GDM1 (cell line): Measurements from ENCODE around the gene ST8SIA6.
A peak's percentile ranks its signal among the peaks of the same experiment; 100 is the strongest.
"Not testable (repeated sequence)": the region's sequence is repeated elsewhere in the genome, so short reads cannot be mapped to it uniquely, and the experiment has no call there.

Experiments used
- DNase-seq: peaks from one replicate; lab custom pipeline; 2025; lab: John Stamatoyannopoulos, UW

Gene ST8SIA6

GRCh38 chr10:17454161-17455014, at the start of gene ST8SIA6:
Gene ST8SIA6, minus strand, starts transcription at chr10:17454595. Its CDS starts 340 bp downstream, at chr10:17454255.
- DNase-seq = peak; percentile 52

- DNase-seq = no peak
Measured at GRCh38 chr10:17503795-17504194, 49.4 kb upstream of the ST8SIA6 start.

- DNase-seq = no peak
Measured at GRCh38 chr10:17502814-17503213, 48.4 kb upstream of the ST8SIA6 start.

DNA sequence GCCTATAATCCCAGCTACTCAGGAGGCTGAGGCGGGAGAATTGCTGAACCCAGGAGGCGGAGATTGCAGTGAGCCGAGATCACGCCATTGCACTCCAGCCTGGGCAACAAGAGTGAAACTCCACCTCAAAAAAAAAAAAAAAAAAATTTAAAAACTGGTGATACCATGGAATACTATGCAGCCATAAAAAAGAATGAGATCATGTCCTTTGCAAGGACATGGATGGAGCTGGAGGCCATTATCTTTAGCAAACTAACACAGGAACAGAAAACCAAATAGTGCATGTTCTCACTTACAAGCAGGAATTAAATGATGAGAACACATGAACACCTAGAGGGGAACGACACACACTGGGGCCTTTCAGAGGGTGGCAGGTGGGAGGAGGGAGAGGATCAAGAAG, 44.6 kb upstream of the ST8SIA6 start:
- DNase-seq = not testable (repeated sequence)

GRCh38 chr10:17497446-17498030, 43.1 kb upstream of the ST8SIA6 start:
- no peak for DNase-seq

- no peak for DNase-seq
Measured at GRCh38 chr10:17494626-17495260, 40.3 kb upstream of the ST8SIA6 start.

- DNase-seq = no peak
Measured at GRCh38 chr10:17488848-17489247, 34.5 kb upstream of the ST8SIA6 start.

GRCh38 chr10:17483079-17483478, 28.7 kb upstream of the ST8SIA6 start:
- DNase-seq = no peak

DNA sequence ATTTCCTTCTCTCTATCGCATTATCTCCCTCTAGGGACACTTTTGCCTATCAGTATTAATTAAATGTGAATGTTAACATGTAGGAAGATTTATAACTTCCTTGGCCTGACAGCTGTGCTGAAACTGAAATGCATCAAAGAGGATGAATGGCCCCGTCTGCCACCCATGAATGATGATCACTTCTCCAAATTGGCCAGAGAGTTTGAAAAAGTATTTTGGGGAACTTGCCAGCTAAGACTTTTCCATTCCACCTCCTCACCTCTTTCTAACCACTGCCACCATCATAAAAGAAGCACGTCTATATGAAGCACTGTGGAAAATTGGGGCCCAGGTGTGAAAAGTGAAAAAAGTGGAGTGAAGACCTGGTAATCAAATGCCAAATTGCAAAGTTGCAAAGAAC, 25.4 kb upstream of the ST8SIA6 start:
- DNase-seq = peak; percentile 7

GRCh38 chr10:17479015-17479615, 24.7 kb upstream of the ST8SIA6 start:
- no peak for DNase-seq

- no peak for DNase-seq
Measured at GRCh38 chr10:17476073-17476472, 21.7 kb upstream of the ST8SIA6 start.

- DNase-seq = no peak
Measured at GRCh38 chr10:17475661-17476060, 21.3 kb upstream of the ST8SIA6 start.

DNA sequence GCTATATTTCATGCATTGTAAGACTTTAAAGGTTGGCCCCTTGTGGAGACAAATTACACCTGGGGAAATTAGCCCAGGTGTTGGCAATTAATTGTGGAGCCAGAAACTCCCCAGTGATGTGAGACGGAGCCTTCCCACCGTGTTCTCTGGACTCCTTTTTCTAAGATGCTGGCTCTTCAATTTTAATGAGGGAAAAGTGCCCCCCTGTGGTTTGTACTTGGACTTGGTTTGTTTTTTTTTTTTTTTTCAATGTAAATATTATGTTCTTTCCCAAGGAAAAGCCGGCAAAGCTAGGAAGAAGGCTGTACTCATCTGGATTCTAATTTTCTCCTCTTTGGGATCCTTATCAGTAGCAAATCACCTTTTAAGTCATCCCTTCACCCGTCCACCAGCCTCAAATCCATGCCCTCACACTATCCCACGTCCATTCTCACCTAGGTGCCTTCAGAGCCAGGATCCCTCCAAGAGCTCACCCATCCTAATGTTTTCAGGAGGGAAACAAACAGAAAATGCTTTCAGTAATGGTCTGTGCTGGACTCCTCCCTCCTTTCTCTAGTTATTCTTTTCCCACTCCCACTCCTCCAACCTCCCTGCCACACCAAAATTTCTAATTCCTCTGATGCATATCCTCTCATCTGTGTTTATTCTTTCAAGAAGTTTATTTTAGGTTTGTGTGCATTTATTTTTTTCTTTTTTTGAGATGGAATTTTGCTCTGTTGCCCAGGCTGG, 20.4 kb upstream of the ST8SIA6 start:
- DNase-seq = no peak

GRCh38 chr10:17473228-17473950, 19.0 kb upstream of the ST8SIA6 start:
- DNase-seq = peak; percentile 43

DNA sequence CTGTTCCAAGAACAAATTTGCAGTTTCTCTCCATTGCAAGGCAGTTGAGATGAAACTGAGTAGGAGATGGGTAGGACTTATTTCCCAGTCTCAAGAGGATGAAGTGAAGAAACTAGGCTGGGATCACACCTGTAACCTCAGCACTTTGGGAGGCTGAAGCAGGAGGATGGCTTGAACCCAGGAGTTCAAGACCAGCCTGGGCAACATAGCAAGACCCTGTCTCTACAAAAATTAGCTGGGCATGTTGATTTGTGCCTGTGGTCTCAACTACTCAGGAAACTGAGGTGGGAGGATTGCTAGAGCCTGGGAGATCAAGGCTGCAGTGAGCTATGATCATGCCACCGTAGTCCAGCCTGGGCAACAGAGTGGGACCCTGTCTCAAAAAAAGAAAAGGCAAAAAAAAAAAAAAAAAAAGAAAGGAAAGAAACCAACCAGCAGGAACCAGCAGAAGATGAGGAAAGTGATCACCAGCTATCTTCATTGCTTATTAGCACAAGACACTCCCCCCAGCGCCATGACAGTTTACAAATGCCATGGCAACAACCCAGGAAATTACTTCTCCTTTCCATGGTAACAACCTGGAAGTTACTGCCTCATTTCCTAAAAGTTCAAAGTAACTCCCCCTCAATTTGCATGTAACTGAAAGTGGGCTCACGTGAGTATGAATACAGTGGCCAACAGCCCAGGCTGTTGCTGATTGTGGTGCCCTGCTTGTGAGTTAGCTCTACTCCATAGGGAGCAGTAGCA, 18.3 kb upstream of the ST8SIA6 start:
- DNase-seq = no peak

DNA sequence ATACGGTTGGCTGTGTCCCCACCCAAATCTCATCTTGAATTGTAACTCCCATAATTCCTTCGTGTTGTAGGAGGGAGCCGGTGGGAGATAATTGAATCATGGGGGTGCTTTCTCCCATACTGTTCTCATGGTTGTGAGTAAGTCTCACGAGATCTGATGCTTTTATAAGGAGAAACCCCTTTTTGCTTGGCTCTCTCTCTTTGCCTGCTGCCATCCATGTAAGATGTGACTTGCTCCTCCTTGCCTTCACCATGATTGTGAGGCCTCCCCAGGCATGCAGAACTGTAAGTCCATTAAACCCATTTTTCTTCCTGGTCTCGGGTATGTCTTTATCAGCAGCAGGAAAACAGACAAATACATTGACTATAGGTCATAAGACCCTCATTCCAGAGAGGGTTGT, 15.9 kb upstream of the ST8SIA6 start:
- DNase-seq = no peak

- DNase-seq = no peak
Measured at GRCh38 chr10:17465328-17466125, 11.1 kb upstream of the ST8SIA6 start.

DNA sequence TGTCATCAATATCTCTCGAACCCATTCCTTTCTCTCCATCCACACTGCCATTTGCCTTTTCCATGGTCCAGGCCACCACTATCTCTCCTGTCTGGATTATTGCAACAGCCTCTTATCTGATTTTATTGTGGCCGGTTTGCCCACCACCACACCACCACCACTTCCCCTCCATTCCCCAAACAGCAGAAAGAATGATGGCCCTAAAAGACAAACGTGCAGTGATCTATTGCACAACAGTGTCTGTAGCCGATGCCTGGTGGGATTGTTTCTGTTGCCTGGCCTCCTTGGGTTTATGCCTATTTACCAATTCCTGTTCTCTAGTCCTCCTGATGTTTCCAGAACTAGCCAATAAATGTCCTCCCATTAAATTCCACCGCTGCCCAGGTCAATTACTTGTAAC, 10.2 kb upstream of the ST8SIA6 start:
- DNase-seq = no peak

GRCh38 chr10:17460756-17461155, 6.4 kb upstream of the ST8SIA6 start:
- no peak for DNase-seq

DNA sequence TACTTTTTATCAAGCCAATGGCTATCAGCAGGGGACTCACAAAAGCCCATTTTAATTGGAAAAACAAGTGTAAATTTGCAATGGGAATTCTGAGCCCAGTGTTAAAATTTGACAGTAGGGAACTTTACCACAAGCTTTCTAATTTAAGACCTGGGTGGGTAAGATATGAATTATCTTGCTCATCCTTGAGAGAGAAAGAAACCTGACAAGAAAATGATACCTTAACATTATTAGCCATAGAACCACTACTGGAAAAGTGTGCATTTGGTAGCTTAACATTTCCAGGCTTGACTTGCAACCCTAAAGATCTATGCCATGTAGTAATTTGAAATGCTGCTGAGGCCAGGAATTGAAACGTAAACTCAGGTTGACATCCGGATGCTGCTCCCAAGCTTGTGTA, 2.7 kb upstream of the ST8SIA6 start:
- no peak for DNase-seq
